ENCODE measurements around the gene NMNAT2.

DNA sequence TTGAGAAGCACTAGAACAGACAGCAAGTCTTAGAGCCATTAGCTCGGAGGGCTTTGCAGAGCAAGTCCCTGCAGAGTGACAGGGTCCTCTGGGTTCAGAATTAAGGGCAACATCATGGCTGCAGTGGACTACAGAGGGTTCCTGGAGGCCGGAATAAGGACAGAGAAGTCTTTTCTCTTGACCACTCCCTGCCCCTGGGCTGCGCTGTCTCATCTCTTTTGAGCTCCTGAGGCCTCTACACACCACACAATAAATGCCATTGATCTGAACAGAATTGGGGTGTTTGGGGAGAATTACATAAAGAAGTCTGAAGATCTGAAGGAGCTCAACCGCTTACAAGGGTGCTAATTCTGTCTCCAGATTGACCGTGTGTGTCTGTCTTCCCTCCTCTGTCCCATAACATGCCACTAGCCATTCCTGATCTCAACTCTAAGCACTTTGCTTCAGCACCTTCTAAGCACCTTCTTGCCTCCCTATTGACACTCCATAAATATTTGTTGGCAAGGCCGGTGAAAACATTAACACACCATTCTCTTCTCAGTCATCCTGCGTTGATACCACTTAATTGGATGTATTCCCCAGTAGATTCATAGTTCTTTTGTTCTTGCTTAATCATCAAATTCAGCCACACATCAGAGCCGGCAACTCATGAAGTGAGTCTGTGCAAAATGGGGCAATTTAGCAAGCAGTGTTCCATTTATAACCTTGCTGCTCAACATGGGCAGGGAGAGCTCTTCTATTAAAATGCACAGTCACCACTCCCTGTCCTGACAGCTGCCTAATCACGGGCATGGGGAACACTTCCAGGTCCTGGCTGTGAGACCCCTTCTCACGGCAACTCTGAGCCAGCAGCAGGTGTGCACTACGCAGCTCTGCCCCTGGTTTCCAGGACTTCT lies 49.7 kb downstream of the NMNAT2 start:
- TF ChIP-seq CTCF (IDR thresholded peaks at IDR 0.05; ENCODE audit: insufficient read depth, low read depth, low read length) (no peak), EZH2 (IDR thresholded peaks at IDR 0.05; ENCODE audit: insufficient read depth, low read length) (no peak)
